GM21717 (cell line): ENCODE results near the gene OSBPL5.

ENCODE experiments used
- ATAC-seq: cut with Tn5 transposase; IDR thresholded peaks from one replicate; pipeline ENCODE4 v1.9.1; 2021; ENCODE audit warnings: mild to moderate bottlenecking, moderate library complexity; ENCODE audit not compliant: unreplicated experiment

Gene OSBPL5, protein sequence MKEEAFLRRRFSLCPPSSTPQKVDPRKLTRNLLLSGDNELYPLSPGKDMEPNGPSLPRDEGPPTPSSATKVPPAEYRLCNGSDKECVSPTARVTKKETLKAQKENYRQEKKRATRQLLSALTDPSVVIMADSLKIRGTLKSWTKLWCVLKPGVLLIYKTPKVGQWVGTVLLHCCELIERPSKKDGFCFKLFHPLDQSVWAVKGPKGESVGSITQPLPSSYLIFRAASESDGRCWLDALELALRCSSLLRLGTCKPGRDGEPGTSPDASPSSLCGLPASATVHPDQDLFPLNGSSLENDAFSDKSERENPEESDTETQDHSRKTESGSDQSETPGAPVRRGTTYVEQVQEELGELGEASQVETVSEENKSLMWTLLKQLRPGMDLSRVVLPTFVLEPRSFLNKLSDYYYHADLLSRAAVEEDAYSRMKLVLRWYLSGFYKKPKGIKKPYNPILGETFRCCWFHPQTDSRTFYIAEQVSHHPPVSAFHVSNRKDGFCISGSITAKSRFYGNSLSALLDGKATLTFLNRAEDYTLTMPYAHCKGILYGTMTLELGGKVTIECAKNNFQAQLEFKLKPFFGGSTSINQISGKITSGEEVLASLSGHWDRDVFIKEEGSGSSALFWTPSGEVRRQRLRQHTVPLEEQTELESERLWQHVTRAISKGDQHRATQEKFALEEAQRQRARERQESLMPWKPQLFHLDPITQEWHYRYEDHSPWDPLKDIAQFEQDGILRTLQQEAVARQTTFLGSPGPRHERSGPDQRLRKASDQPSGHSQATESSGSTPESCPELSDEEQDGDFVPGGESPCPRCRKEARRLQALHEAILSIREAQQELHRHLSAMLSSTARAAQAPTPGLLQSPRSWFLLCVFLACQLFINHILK

DNA sequence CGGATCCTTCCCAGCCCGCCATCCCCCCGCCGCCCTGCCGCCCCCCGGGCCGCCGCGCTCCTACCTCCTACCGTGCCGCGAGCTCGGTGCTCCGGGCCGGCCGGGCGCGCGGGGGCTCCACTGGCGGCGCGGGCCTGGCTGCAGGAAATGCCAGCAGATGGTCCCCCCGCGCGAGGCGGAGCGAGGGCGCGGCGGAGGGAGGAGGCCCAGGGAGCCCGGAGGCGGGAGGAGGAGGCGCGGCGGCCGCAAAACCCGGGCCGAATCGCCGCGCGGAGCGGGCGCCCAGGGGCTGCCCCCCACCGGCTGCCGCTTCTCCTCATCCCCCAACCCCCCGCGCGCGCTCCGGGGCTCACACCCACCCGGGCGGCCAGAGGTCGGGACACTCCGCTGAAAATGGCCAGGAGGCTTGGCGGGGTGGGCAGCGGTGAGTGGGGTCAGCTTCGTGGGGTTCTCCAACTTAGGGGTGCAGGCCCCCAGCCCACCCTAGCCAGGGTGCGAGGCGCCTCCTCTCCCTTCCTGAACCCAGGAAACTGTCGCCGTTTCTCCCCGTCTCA, at the start of gene OSBPL5:
Gene OSBPL5, minus strand, starts transcription at position 159 of the 554 bp plus-strand sequence. CDS start 36,162 bp downstream, outside the sequence.
- ATAC-seq = no peak

DNA sequence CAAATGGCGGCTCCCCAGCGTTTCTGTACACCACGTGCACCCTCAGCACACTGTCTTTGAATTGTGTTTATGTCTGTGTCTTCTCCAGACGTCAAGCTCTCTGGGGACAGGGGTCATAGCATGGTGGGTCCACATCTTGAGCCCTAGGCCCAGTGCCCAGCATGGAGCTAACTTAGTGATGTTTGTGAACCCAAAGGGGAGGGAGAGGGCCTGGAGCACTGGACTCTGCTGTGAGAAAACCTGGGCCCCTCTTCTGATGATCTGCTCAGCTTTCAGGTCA, 49.2 kb upstream of the OSBPL5 start:
- no peak for ATAC-seq

DNA sequence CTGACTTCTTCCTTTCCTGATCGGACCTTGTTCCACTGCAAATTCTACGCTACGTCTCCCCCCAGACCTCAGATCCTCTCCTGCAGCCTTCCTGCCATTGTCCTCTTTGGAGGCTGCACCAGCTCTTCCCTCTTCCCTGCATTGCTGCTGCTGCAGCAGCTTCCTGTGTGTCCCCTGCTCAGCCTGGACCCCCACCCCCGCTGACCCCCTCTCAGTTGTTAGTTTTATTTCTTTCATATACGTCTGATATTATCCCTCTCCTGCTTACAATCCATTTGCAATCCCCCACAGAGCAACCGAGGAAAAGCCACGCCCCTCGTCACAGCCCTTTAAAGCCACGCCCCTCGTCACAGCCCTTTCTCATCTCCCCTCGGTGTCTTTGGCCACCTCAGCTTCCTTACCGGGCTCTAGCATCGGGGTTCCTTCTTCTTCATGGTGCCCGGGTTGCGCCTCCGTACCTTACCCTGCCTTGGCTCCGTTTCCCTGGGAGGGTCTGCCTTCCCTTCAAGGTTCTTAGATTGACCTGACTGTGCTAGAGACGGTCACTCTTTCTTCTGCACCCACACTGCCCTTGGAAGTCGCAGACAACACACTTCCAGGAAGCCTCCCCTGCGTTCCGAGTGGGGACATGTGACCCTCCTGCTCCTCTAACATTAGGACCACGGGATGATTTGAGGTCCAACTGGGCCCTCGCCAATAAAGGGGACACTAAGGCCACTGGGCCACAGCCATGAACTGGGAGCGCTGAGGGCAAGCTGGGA, 48.7 kb upstream of the OSBPL5 start:
- ATAC-seq = no peak

DNA sequence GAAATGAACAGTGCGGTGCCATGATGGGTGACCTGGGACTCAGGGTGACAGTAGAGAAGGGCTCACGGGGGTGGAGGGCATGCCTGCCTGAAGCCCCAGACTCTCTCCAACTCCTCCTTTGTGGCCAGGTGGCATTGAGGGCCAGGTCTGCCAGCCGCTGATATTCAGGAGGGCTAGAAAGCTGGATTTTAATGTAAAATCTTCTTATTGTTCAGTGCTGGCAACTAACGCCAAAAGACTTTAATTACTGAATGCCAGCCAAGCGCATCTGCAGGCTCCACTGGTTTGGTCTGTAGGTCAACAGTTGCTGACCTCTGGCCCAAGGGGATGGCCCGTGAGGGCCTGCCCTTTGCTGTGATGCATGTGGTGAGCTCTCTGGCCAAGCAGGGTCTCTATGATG, 43.2 kb upstream of the OSBPL5 start:
- no peak for ATAC-seq

DNA sequence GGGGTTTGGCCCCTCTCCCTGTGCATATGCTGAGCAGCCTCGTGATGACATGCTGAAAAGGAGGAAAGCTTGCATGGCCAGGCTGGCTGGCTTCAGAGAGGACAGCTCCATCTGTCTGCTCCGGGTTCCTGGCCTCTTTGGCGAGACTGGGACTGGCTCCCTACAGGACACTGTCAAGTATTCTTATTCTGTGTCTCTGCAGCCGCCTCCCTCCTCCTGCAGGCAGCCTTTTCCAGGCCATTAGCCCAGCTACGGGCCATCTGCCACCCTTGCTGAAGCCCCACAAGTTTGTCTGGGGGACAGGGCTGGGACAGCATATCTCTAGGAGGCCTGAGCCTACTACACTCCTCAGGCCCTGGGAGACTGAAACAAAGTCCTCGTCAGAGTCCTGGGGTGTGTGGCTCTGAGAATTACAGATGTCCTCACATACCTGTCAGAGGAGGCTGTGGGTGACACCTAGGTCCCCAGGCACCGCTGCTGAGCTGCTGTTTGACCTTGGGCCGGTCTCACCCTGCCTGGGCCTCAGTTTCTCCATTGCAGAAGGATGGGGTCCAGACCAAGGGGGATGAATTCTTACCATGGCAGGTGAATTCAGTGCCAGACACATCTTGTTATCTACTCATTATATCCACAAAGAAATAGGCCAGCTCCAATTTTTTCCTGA, 42.5 kb upstream of the OSBPL5 start:
- ATAC-seq = no peak

DNA sequence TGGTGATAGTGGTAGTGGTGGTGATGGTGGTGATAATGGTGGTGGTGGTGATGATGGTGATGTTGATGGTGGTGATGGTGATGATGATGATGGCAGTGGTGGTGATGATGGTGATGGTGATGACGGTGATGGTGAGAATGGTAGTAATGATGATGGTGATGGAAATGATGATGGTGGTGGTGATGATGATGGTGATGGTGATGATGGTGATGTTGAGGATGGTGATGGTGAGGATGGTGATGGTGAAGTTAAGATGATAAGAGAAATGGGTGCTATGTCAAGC, 41.8 kb upstream of the OSBPL5 start:
- ATAC-seq = no peak

DNA sequence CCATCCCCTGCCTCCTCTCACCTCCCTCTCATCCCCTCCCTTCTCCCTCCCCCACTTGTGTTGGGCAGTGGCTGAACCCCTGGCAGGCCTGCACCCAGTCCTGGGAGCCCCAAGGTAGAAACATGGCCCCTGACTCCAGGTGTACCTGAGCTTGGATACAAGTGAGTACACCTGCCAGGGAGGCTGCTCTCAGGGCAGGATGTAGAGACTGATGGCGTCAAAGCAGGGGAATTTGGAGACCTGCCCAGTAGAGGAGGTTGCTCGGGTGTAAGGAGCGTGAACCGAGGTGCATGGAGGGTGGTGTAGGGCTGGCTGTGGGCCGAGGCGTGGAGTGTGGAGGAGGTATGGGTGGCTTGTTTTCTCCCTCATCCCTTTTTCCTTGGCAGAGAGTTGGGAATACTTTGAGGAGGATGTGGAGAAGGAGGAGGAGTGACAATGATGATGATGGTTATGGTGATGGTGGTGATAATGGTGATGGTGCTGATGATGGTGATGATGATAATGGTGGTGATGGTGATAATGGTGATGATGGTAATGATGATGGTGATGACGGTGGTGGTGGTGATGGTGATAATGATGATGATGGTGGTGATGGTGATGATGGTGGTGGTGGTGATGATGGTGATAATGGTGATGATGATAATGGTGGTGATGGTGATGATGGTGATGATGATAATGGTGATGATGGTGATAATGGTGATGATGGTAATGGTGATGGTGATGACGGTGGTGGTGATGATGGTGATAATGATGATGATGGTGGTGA, 41.2 kb upstream of the OSBPL5 start:
- no peak for ATAC-seq

DNA sequence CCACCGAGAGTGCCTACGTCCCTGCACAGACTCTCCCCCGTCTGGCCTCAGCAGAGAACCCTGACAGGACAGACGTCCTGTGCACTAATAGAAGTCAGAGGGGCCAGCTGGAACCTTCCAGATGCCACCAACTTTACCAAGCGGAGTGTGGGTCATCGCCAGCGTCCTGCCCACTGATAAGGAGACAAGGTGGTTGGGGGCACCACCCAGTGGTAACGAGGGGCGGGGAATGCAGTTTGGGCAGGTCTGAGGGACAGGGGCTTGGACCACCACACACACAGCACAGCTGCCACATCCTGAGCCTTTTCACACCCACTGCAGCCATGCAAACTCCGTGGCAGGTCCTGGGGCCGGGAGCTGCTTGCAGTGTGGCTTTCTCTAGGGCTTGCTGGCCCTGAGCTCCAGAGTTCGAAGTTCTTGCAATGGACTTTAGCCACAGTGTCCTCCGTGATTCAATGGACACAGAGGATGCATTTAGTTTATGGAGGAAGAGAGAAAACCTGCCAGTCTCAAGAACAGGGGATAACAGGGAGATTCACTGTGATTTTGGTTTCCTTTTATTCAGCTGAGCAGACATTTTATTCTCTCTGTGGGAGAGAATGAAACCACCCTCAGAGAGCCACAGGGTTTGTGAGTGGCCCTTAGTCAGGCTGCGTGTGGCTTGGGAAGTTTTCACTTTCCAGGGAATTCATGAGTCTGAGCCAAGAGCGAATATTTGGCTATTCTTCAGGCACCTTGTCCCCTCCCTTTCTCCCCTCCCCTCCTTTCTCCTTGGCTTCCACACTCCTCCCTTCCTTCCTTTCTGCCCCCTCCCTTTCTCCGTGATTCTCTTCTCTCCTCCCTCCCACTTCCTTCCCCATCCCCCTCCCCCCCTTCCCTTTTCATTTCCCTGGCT, 40.4 kb upstream of the OSBPL5 start:
- ATAC-seq = no peak

DNA sequence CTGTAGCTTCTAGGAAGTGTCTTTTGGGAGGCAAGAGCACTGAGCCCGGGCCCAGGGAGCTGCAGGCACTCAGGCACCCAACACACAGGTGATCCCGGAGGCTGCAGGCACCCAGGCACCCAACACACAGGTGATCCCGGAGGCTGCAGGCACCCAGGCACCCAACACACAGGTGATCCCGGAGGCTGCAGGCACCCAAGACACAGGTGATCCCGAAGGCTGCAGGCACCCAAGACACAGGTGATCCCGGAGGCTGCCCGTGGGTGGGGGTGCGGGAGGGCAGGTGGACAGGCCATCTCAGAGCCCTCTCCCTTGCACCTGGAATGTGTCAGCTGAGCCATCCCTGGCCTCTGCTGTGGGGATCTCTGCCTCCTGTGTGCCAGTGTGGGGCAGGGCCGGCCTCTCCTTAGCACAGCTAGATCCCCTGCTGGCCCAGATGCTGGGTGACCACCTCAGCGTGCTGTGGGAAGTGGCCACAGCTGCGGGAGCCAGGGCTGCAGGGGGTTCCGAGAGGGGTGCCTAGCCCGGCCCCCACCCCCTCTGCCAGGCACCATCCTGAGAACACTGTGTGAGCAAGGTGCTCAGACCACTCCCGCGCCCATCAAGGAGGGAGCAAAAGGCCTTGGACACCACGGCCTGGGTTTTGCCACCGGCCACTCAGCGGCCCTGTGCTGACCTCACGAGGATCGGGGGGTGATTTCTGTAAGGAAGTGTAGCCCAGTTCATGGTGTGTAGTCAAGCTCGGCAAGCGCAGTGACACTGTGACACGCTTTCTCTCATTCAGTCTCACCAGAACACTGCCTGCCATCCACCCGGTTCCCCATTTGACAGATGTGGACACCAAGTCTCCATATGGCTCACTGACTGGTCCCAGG, 39.3 kb upstream of the OSBPL5 start:
- ATAC-seq = no peak

DNA sequence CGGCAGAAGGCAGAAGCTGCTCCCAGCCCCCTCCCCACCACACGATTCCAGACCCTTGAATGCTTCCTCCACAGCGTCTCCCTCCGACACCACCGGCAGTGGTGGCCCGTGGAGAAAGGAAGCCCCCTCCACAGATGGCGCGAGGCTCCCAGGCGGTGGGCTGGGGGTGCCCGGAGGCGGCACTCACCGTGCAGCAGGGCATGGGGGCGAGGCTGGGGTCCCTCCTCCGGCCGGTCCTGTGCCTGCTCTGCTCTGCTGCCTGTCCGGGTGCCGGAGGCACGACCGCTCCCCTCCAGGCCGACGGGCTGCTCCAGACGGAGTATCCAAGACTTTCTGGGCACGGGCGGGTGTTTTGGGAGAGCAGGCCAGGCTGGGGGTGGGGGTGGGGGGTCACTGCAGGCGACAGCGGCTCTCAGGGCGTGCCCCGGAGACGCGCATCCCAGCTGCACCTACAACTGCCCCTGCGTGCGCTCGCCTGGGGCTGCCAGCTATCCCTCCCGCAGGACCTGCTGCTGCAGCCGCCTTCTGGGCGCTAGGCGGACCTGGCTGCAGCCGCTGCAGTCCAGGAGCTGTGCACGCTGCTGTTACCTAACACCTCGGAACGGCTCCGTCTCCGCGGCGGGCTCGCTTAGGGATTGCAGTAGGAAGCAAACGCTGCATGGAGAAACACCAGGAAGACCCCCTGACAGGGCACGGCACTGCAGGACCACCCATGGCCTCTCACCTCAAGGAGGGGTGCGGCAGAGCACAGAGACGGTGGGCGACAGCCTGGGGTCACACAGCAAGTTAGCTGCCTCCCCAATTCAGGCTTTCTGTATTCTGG, 38.3 kb upstream of the OSBPL5 start:
- no peak for ATAC-seq

DNA sequence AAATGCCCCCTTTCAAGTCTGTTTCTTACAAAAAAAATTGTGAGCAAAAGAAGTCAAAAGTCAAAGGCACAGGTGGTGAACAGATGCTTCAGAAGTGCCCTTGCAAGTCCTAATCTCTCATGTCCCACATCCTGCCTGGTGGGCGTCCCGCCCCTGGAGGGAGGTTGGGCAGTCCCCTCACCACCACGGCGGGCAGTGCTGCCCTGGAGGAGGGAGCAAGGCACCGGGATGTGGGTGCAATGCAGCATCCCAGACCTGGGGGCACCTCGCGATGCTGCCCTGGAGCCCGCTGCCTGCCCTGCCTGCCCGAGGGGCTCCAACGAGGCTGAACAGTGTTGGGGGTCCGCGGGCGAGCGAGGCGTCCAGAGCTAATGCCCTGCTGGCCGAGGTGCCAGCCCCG, 37.6 kb upstream of the OSBPL5 start:
- ATAC-seq = no peak

DNA sequence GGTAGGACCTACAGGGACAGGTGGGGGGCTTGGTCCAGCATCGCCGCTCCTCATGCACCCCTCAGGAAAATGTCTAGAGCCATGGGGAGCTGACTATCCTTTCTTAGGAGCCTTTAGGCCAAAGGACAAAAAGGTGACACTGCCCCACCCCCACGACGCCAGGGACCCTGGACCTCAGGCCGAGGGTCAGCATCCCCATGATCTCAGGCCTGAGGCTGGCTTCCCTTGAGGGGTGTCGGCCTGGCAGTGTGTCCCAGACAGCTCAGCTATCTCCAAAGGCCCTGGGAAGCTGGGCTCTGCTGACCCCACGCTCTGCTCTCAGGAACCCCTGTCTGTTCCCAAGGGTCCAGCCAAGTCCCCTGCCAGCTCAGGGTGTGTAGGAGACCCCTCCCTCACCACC, 37.2 kb upstream of the OSBPL5 start:
- no peak for ATAC-seq

DNA sequence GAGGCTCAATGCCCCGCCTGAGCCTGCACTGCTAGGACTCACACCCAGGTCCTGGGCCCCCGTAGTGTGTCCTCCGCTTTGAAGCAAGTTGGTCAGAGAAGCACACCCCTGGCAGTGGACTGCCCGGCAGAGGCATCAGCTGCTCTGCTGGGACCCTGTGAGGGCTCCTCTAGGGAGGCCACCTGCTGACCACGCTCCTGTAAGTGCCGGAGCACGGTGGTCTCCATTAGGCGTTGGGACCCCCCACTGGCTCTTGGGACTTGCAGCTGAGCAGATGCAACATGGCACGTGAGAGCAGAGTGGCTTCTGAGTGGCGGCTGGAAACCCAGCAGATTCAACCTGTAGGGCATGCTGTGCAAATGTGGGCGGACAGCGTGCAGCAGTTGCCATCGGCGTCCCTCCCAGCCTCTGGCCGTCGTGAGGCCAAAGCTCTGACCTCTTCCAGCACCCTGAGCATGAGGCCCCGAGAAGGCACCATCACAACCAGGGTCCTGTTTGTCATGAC, 36.6 kb upstream of the OSBPL5 start:
- ATAC-seq = no peak

DNA sequence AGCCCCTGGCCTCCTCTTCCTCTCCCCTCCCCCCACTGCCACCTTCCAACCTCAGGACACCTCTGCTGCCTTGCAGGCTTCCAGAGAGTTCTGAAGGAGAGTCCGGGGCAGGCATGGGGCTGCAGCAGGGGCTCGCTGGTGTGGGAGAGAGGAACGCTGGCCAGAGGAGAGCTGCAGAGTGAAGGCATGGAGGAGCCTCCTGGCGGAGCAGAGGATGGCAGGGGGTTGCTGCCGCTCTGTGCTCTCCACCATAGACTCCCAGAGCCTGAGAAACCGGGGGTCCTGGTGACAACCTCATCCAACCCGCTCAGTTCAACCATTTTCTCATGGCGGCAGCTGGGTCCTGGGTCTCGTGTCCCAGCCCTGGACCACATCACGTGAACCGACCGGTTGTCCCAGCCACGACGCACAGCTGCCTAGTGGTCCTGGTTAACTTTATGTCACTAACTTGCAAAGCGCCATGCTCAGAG, 36.0 kb upstream of the OSBPL5 start:
- ATAC-seq = no peak

DNA sequence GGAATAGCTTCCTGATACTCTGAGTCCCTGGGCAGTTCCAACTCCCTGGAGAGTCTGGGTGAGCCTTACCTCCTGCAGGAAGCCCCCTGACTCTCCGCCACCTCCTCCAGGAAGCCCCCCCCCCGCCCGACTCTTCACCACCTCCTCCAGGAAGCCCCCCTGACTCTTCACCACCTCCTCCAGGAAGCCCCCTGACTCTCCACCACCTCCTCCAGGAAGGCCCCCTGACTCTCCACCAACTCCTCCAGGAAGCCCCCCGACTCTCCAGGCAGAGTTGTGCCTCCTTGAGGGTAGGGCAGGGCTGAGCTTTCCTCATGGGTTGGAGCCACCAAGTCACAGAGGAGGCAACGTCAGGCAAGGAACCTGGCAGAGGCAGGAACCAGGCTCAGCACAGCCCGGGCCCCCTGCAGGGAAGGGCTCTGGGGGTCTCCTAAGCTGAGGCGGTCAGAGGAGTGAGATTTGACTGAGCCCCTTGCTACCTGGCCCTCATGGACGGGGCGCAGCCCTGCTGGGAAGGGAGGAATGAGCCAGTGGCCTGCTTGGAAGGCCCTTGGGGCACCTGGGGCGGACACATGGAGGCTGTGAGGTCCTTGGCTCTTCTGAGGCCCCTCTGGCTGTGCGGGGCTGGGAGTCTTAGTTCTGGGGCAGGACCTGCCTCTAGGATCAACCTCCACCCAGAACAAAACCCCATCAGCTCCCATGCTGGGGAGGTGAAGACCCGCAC, 35.4 kb upstream of the OSBPL5 start:
- ATAC-seq = no peak

DNA sequence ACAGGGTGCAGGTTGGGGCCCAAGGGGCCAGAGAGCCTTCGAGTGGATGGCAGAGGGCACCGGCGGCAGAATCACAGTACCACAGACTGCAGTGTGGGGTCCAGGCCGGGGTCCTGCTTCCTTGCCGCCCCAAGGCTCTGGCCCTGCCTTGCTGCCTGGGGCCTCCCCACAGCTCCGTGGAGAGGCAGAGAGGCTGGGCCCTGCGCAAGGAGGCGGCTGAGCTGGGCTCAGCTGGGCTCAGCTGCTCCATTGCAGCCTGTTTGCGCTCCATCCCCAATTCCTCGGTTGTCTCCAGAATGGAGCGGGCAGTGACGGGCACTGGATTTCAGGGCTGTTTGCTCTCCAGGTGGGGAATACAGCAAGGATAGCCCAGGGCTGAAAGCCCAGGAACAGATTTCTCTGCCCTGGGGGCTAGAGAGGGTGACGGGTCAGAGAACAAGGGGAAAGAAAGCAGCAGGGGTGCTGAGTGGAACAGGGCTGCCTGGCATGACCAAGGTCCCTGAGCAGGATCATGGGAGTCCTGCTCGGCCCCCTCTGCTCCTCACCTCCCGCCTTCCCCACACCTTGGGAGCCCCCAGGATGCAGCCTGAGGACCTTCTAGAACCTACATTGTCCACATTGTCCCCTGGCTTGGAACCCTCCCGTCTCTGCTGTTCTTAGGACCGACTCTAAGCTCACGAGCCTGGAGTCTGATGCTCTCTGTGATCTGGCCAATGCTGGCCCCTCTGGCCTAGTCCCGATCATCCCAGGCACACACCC, 34.6 kb upstream of the OSBPL5 start:
- no peak for ATAC-seq
